OCI-M1 (cell line): Measurements from ENCODE around the gene MTA3.
A peak's percentile ranks its signal among the peaks of the same experiment; 100 is the strongest.
"Not testable (repeated sequence)": the region's sequence is repeated elsewhere in the genome, so short reads cannot be mapped to it uniquely, and the experiment has no call there.

Experiments used
- DNase-seq: peaks from one replicate; lab custom pipeline; 2025; lab: John Stamatoyannopoulos, UW

The MTA3 gene

GRCh38 chr2:42663106-42663780 is 94.8 kb downstream of the MTA3 start:
- DNase-seq = peak; percentile 82

- peak; percentile 70 for DNase-seq
Observed at GRCh38 chr2:42663828-42664227, 95.4 kb downstream of the MTA3 start.

- DNase-seq = no peak
Observed at GRCh38 chr2:42673989-42674579, 105.7 kb downstream of the MTA3 start.

GRCh38 chr2:42675815-42676214 is 107.4 kb downstream of the MTA3 start:
- no peak for DNase-seq

GRCh38 chr2:42685303-42685702 is 116.9 kb downstream of the MTA3 start:
- no peak for DNase-seq

- peak; percentile 22 for DNase-seq
Observed at GRCh38 chr2:42693013-42693615, 124.7 kb downstream of the MTA3 start.

GRCh38 chr2:42693688-42694479 is 125.5 kb downstream of the MTA3 start:
- DNase-seq = peak; percentile 8

GRCh38 chr2:42696987-42697386 is 128.6 kb downstream of the MTA3 start:
- DNase-seq = no peak

GRCh38 chr2:42698940-42699339 is 130.5 kb downstream of the MTA3 start:
- DNase-seq = no peak

- DNase-seq = no peak
Observed at GRCh38 chr2:42706836-42707235, 138.4 kb downstream of the MTA3 start.

GRCh38 chr2:42708179-42708578 is 139.7 kb downstream of the MTA3 start:
- DNase-seq = no peak

- no peak for DNase-seq
Observed at GRCh38 chr2:42711896-42712295, 143.5 kb downstream of the MTA3 start.

- no peak for DNase-seq
Observed at GRCh38 chr2:42712934-42713333, 144.5 kb downstream of the MTA3 start.

GRCh38 chr2:42713920-42714319 is 145.5 kb downstream of the MTA3 start:
- no peak for DNase-seq

- no peak for DNase-seq
Observed at GRCh38 chr2:42714686-42715085, 146.3 kb downstream of the MTA3 start.

GRCh38 chr2:42721898-42722297 is 153.5 kb downstream of the MTA3 start:
- no peak for DNase-seq

GRCh38 chr2:42722320-42723190 is 154.1 kb downstream of the MTA3 start:
- peak; percentile 82 for DNase-seq

- DNase-seq = no peak
Observed at GRCh38 chr2:42723465-42723864, 155.0 kb downstream of the MTA3 start.

GRCh38 chr2:42724886-42725285 is 156.5 kb downstream of the MTA3 start:
- DNase-seq = no peak

- DNase-seq = no peak
Observed at GRCh38 chr2:42725657-42726056, 157.2 kb downstream of the MTA3 start.

GRCh38 chr2:42726680-42727079 is 158.2 kb downstream of the MTA3 start:
- no peak for DNase-seq

- DNase-seq = not testable (repeated sequence)
Observed at GRCh38 chr2:42731316-42731715, 162.9 kb downstream of the MTA3 start.
